Neutrophil (primary cell): ENCODE data around the gene SNX4.
"Not testable (repeated sequence)": the region's sequence is repeated elsewhere in the genome, so short reads cannot be mapped to it uniquely, and the experiment has no call there.

Experiments used
- H3K27ac ChIP-seq: fragments of 200-600 bp; sonication (generic); 2 replicates; pipeline ENCODE4 v1.5.1; 2016; ENCODE audit warnings: mild to moderate bottlenecking, moderate library complexity
- H3K27me3 ChIP-seq: fragments of 200-600 bp; sonication (generic); 2 replicates; pipeline ENCODE4 v1.6.0; 2016; ENCODE audit warnings: mild to moderate bottlenecking
- H3K36me3 ChIP-seq: fragments of 200-600 bp; sonication (generic); 2 replicates; pipeline ENCODE4 v1.5.1; 2017
- H3K4me1 ChIP-seq, 2 experiments: fragments of 200-600 bp in 1 of 2; sonication (generic) in 1 of 2; 1 replicate in 1 of 2; 2 replicates in 1 of 2; pipeline versions ENCODE4 v1.5.1 to v1.6.1; 2013 to 2016; ENCODE audit warnings: low read depth in 1 of 2, low read length in 1 of 2, mild to moderate bottlenecking in 1 of 2, moderate library complexity in 1 of 2; ENCODE audit not compliant: control insufficient read depth in 1 of 2, insufficient read depth in 1 of 2
- H3K4me3 ChIP-seq, 2 experiments: fragments of 200-600 bp in 1 of 2; sonication (generic) in 1 of 2; 1 replicate in 1 of 2; 2 replicates in 1 of 2; pipeline ENCODE4 v1.5.1; 2013 to 2016; ENCODE audit warnings: low read depth in 1 of 2, low read length in 1 of 2, mild to moderate bottlenecking in 1 of 2, moderate library complexity in 1 of 2
- H3K9me3 ChIP-seq: fragments of 200-600 bp; sonication (generic); 2 replicates; pipeline ENCODE4 v1.5.1; 2016
- CTCF ChIP-seq: fragments of 200-600 bp; sonication (generic); IDR thresholded peaks from 2 replicates; pipeline ENCODE4 v1.5.1; 2016; ENCODE audit warnings: antibody characterized with exemption

Gene SNX4

GRCh38 chr3:125519678-125520562 is at the start of gene SNX4:
SNX4 (minus strand) TSS chr3:125520202; CDS start chr3:125520172, 30 bp downstream.
- TF ChIP-seq CTCF = peak; percentile 9

GRCh38 chr3:125556314-125556713 is 36.3 kb upstream of the SNX4 start:
- TF ChIP-seq CTCF = no peak
- H3K9me3 ChIP-seq = no peaks in the 10 kb centered on the region
- H3K36me3 ChIP-seq = peaks cover 66% of the 10 kb centered on the region
- H3K27me3 ChIP-seq = no peaks in the 10 kb centered on the region
- no peak overlapping the region for H3K27ac ChIP-seq
- no peaks in the 10 kb centered on the region for H3K4me1 ChIP-seq
- H3K4me3 ChIP-seq = no peak overlapping the region

More at GRCh38 chr3:125519678-125520562, at the start of gene SNX4:
- no peaks in the 10 kb centered on the region for H3K9me3 ChIP-seq
- H3K36me3 ChIP-seq = peaks cover 9% of the 10 kb centered on the region
- H3K4me1 ChIP-seq = peaks cover 9 to 13% of the 10 kb centered on the region in 2 experiments
- H3K27me3 ChIP-seq = no peaks in the 10 kb centered on the region
- H3K4me3 ChIP-seq = peak within 1 kb of the TSS; percentile 69 to 90
- peak within 1 kb of the TSS; percentile 73 for H3K27ac ChIP-seq

GRCh38 chr3:125552401-125552800 is 32.4 kb upstream of the SNX4 start:
- Histone ChIP-seq H3K9me3 (no peaks in the 10 kb centered on the region), H3K27ac (no peak overlapping the region), H3K4me3 (no peak overlapping the region), H3K4me1 (no peaks in the 10 kb centered on the region), H3K27me3 (no peaks in the 10 kb centered on the region), H3K36me3 (peaks cover 62% of the 10 kb centered on the region)
- TF ChIP-seq CTCF = no peak

- H3K27me3 ChIP-seq = no peaks in the 10 kb centered on the region
- no peak for TF ChIP-seq CTCF
- no peak overlapping the region for H3K4me3 ChIP-seq
- H3K27ac ChIP-seq = no peak overlapping the region
- no peaks in the 10 kb centered on the region for H3K4me1 ChIP-seq
- peaks cover 51% of the 10 kb centered on the region for H3K36me3 ChIP-seq
- H3K9me3 ChIP-seq = no peaks in the 10 kb centered on the region
Measured at GRCh38 chr3:125528920-125529319, 8.9 kb upstream of the SNX4 start.

- Histone ChIP-seq H3K4me3 (no peak overlapping the region), H3K4me1 (peaks cover 0 to 4% of the 10 kb centered on the region in 2 experiments), H3K36me3 (peaks cover 29% of the 10 kb centered on the region), H3K27me3 (no peaks in the 10 kb centered on the region), H3K9me3 (no peaks in the 10 kb centered on the region), H3K27ac (no peak overlapping the region)
- TF ChIP-seq CTCF = no peak
Measured at GRCh38 chr3:125525153-125525552, 5.2 kb upstream of the SNX4 start.

GRCh38 chr3:125520563-125520919 is 539 bp upstream of the SNX4 start:
- Histone ChIP-seq H3K27ac (peak overlapping the region; percentile 73), H3K4me1 (peaks cover 9 to 13% of the 10 kb centered on the region in 2 experiments), H3K4me3 (peak overlapping the region; percentile 69 to 90)
- H3K27me3 ChIP-seq, H3K9me3 ChIP-seq, H3K36me3 ChIP-seq: not testable (repeated sequence)
